NCI-H2081 (cell line): ENCODE data around the gene TSC22D2.
"Not testable (repeated sequence)": the region's sequence is repeated elsewhere in the genome, so short reads cannot be mapped to it uniquely, and the experiment has no call there.

Experiments used
- DNase-seq, 2 experiments: peaks; one replicate each; lab custom pipeline; 2025; lab: John Stamatoyannopoulos, UW

Gene TSC22D2

GRCh38 chr3:150490277-150490986, 82.3 kb downstream of the TSC22D2 start:
- no peak for DNase-seq

GRCh38 chr3:150494411-150494977, 86.4 kb downstream of the TSC22D2 start:
- no peak for DNase-seq

- no peak for DNase-seq
Measured at GRCh38 chr3:150495149-150495548, 87.1 kb downstream of the TSC22D2 start.

- DNase-seq, result peak; percentile 61 to 64
Measured at GRCh38 chr3:150495563-150496168, 87.6 kb downstream of the TSC22D2 start.

- no peak for DNase-seq
Measured at GRCh38 chr3:150497956-150498355, 89.9 kb downstream of the TSC22D2 start.

GRCh38 chr3:150500960-150501359, 92.9 kb downstream of the TSC22D2 start:
- DNase-seq, result not testable (repeated sequence)

- DNase-seq, result no peak
Measured at GRCh38 chr3:150503402-150504099, 95.5 kb downstream of the TSC22D2 start.

- DNase-seq, result no peak
Measured at GRCh38 chr3:150504483-150504882, 96.4 kb downstream of the TSC22D2 start.

- DNase-seq, result no peak
Measured at GRCh38 chr3:150508401-150508800, 100.3 kb downstream of the TSC22D2 start.

- no peak for DNase-seq
Measured at GRCh38 chr3:150509780-150510179, 101.7 kb downstream of the TSC22D2 start.

- DNase-seq, result no peak
Measured at GRCh38 chr3:150511122-150511821, 103.2 kb downstream of the TSC22D2 start.

- DNase-seq, result no peak
Measured at GRCh38 chr3:150515210-150515609, 107.1 kb downstream of the TSC22D2 start.
